Loucy (cell line): ENCODE data around the gene WDHD1.
"Not testable (repeated sequence)": the region's sequence is repeated elsewhere in the genome, so short reads cannot be mapped to it uniquely, and the experiment has no call there.

Experiments used
- H2AFZ ChIP-seq: fragments of 200-600 bp; sonication (generic); 2 replicates; pipeline ENCODE4 v1.6.0; 2016; ENCODE audit warnings: antibody characterized with exemption, mild to moderate bottlenecking, low read length, moderate library complexity
- H3F3A ChIP-seq: fragments of 200-600 bp; 2 replicates; pipeline ENCODE4 v1.6.0; 2016; ENCODE audit warnings: antibody characterized with exemption, low read depth, mild to moderate bottlenecking
- H3K27me3 ChIP-seq: fragments of 200-600 bp; sonication (generic); 2 replicates; pipeline ENCODE4 v1.6.1; 2014; ENCODE audit warnings: low read length, mild to moderate bottlenecking; ENCODE audit not compliant: insufficient read depth, poor library complexity, severe bottlenecking
- H3K36me3 ChIP-seq: fragments of 200-600 bp; sonication (generic); 2 replicates; pipeline ENCODE4 v1.6.1; 2016; ENCODE audit warnings: low read length; ENCODE audit not compliant: insufficient read depth
- H3K4me1 ChIP-seq: fragments of 200-600 bp; sonication (generic); 2 replicates; pipeline ENCODE4 v1.5.1; 2014; ENCODE audit warnings: low read length, mild to moderate bottlenecking; ENCODE audit not compliant: insufficient read depth, poor library complexity, severe bottlenecking
- H3K4me2 ChIP-seq: fragments of 200-600 bp; sonication (generic); 2 replicates; pipeline ENCODE4 v1.6.0; 2014; ENCODE audit warnings: antibody characterized with exemption, low read length, low read depth, mild to moderate bottlenecking; ENCODE audit not compliant: poor library complexity, severe bottlenecking
- H3K4me3 ChIP-seq: fragments of 200-600 bp; sonication (generic); 2 replicates; pipeline ENCODE4 v1.5.1; 2014; ENCODE audit warnings: low read length, mild to moderate bottlenecking, mixed read lengths; ENCODE audit not compliant: poor library complexity, severe bottlenecking
- H3K79me2 ChIP-seq: fragments of 200-600 bp; sonication (generic); 2 replicates; pipeline ENCODE4 v1.6.1; 2014; ENCODE audit warnings: low read length; ENCODE audit not compliant: insufficient read depth
- H3K9ac ChIP-seq: fragments of 200-600 bp; sonication (generic); 2 replicates; pipeline ENCODE4 v1.6.0; 2014; ENCODE audit warnings: mild to moderate bottlenecking, low read depth, low read length, moderate library complexity; ENCODE audit not compliant: poor library complexity, severe bottlenecking
- H3K9me2 ChIP-seq: fragments of 200-600 bp; sonication (generic); replicated peaks from 2 replicates; pipeline ENCODE4 v1.6.1; 2016; ENCODE audit warnings: low read depth, low read length, mixed read lengths
- H3K9me3 ChIP-seq: fragments of 200-600 bp; sonication (generic); 2 replicates; pipeline ENCODE4 v1.6.1; 2014; ENCODE audit warnings: mild to moderate bottlenecking, antibody characterized with exemption, low read length, low read depth; ENCODE audit not compliant: insufficient read depth
- H4K20me1 ChIP-seq: fragments of 200-600 bp; sonication (generic); 2 replicates; pipeline ENCODE4 v1.6.0; 2014; ENCODE audit warnings: antibody characterized with exemption, low read length, mild to moderate bottlenecking; ENCODE audit not compliant: insufficient read depth, poor library complexity, severe bottlenecking
- CTCF ChIP-seq: fragments of 200-600 bp; sonication (generic); conservative IDR thresholded peaks from 2 replicates; pipeline ENCODE4 v1.5.1; 2014; ENCODE audit warnings: mild to moderate bottlenecking, antibody characterized with exemption, low read length
- EZH2phosphoT487 ChIP-seq: fragments of 200-600 bp; IDR thresholded peaks from 2 replicates; pipeline ENCODE4 v1.6.1; 2018; ENCODE audit warnings: antibody characterized with exemption, mild to moderate bottlenecking, moderate library complexity, borderline replicate concordance

The WDHD1 gene

GRCh38 chr14:54967496-54967895 lies 59.4 kb downstream of the WDHD1 start:
- no peaks in the 10 kb centered on the region for H3K27me3 ChIP-seq
- H3K9me3 ChIP-seq, result no peaks in the 10 kb centered on the region
- no peaks in the 10 kb centered on the region for H3F3A ChIP-seq
- H3K9ac ChIP-seq, result no peak overlapping the region
- no peaks in the 10 kb centered on the region for H3K9me2 ChIP-seq
- TF ChIP-seq CTCF (no peak), EZH2phosphoT487 (no peak)
- 0 out of 2 replicates have a peak, but pooled peaks cover 9% of the 10 kb centered on the region for H3K79me2 ChIP-seq
- no peak overlapping the region for H3K4me3 ChIP-seq
- H4K20me1 ChIP-seq, result no peaks in the 10 kb centered on the region
- H3K4me1 ChIP-seq, result no peaks in the 10 kb centered on the region
- peaks cover 43% of the 10 kb centered on the region for H3K36me3 ChIP-seq
- no peak overlapping the region for H2AFZ ChIP-seq
- no peak overlapping the region for H3K4me2 ChIP-seq

- Histone ChIP-seq H3K9me3 (no peaks in the 10 kb centered on the region), H3K79me2 (no peaks in the 10 kb centered on the region), H3K36me3 (peaks cover 49% of the 10 kb centered on the region; the same call in 1 of the 2 replicates), H3K4me3 (no peak overlapping the region), H3K4me1 (no peaks in the 10 kb centered on the region), H2AFZ (no peak overlapping the region), H4K20me1 (no peaks in the 10 kb centered on the region), H3F3A (no peaks in the 10 kb centered on the region), H3K9ac (no peak overlapping the region), H3K27me3 (no peaks in the 10 kb centered on the region), H3K9me2 (no peaks in the 10 kb centered on the region), H3K4me2 (no peak overlapping the region)
- no peak for TF ChIP-seq EZH2phosphoT487
- no peak for TF ChIP-seq CTCF
These were observed 71.8 kb downstream of the WDHD1 start for GRCh38 chr14:54955143-54955542.

DNA sequence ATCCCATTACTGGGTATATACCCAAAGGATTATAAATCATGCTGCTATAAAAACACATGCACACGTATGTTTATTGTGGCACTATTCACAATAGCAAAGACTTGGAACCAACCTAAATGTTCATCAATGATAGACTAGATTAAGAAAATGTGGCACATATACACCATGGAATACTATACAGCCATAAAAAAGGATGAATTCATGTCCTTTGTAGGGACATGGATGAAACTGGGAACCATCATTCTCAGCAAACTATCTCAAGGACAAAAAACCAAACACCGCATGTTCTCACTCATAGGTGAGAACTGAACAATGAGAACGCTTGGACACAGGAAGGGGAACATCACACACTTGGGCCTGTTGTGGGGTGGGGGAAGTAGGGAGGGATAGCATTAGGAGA lies 73.3 kb downstream of the WDHD1 start:
- H3K4me1 ChIP-seq, H3K9ac ChIP-seq, H3K79me2 ChIP-seq, H4K20me1 ChIP-seq, H3K9me2 ChIP-seq, H3F3A ChIP-seq, H2AFZ ChIP-seq, H3K4me3 ChIP-seq, H3K27me3 ChIP-seq, H3K4me2 ChIP-seq, H3K9me3 ChIP-seq: not testable (repeated sequence)
- peaks cover 43% of the 10 kb centered on the region; the same call in 1 of the 2 replicates for H3K36me3 ChIP-seq

- not testable (repeated sequence) for H3K9me3 ChIP-seq, H3K9ac ChIP-seq, H3K9me2 ChIP-seq, H4K20me1 ChIP-seq, H3K4me3 ChIP-seq, H3F3A ChIP-seq, H3K4me1 ChIP-seq, H3K4me2 ChIP-seq, H2AFZ ChIP-seq, H3K27me3 ChIP-seq, H3K79me2 ChIP-seq
- H3K36me3 ChIP-seq, result peaks cover 44% of the 10 kb centered on the region; the same call in 1 of the 2 replicates
These were observed 74.1 kb downstream of the WDHD1 start for GRCh38 chr14:54952803-54953202.
